Hepatic stellate cell (primary cell): Measurements from ENCODE around the gene SEMA5A.
"Not testable (repeated sequence)": the region's sequence is repeated elsewhere in the genome, so short reads cannot be mapped to it uniquely, and the experiment has no call there.

ENCODE experiments used
- DNase-seq: peaks from one replicate; pipeline ENCODE4 v3.0.0; 2011; ENCODE audit warnings: low spot score

SEMA5A gene

GRCh38 chr5:9438596-9439354 is 107.1 kb downstream of the SEMA5A start:
- DNase-seq, result no peak

DNA sequence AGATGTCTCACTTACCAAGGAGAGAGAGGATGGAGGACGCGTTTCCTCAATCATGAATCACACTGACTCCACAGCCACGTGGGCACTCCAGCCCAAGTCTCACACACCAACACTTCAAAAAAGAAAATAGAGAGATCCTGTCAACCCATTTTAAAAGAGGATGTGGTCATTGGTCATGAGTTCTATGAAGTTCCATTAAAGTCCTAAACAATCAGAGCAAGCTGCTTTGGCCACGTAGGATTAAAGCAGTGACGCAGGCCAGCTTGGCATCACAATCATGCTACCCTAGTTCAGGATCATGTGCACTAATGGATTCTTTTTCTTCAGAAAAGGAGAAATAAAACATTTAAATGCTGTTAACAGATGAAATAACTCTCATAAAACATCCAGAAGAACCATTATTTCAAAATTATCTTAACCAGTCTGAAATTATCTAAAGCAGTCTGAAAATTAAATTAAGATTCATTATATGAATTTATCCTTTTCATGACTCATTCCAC is 108.1 kb downstream of the SEMA5A start:
- peak; percentile 45 for DNase-seq

DNA sequence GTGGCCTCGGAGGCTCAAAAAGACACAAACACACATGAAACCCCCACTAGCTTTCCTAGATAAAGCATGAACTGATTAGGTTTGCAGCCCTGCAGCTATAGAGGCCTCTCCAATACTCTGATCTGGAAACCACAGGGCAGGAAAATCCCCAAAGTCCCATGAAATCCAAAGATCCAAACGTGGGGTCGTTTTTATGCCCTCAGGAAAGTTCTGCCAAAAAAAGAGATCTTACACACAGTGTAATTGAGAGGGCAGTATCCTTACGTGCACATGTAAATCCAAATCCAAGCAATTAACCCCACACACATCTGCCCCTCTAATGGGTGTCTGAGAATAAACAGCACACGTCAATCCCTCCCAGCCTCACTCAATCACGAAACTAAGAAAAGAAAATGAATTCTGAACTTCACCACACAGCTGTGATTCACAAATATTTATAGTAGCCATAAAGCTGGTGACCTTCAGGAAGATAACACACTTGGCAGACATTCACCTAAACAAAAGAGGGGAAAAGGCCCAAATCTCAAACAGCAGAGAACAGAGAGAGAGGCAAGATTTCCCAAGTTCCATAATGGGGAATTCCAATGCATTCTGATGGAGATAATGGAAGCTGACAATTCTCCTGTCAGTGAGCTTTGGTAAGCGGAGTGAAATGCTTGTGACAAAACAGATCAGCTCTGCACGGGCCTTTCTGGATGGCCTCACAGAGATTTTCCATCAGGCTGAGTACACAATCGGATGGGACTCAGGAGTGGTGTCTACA is 114.2 kb downstream of the SEMA5A start:
- no peak for DNase-seq

DNA sequence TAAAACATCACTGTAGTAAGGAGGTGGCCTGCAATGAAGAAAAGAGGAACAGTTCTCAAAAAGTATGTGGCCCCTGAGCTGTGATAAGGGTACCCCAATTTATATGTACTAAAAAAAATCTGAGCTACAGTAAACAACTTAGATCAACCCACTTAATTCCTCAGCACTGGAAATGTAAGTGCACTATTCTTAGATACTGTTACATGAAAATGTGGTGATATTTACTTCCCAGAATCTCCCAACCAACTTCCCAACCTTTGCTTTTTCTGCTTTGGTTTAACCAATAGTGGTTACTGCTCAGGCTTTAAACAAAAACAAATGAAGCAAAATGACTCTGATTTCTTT is 114.8 kb downstream of the SEMA5A start:
- no peak for DNase-seq

- DNase-seq, result no peak
Observed at GRCh38 chr5:9430306-9430705, 115.6 kb downstream of the SEMA5A start.

GRCh38 chr5:9429691-9430215 is 116.1 kb downstream of the SEMA5A start:
- DNase-seq, result no peak

DNA sequence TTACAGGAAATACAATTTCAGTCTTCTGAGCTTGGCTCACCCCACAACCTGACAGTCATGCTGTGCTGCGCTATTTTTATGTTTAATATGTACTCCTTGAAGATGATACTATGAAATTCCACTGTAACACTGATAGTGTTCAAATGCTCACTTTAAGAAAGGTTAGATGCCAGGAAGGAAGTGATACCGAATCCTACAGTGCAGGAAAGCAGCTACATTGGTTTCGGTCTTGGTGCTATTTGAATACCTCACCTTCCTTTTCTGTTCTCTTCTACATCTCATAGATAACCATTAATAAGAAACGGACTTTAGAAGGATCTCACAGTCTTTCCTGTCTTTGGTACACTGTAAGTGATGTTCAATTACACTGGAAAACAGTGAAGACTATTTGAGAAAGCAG is 117.6 kb downstream of the SEMA5A start:
- no peak for DNase-seq

GRCh38 chr5:9425710-9426109 is 120.2 kb downstream of the SEMA5A start:
- no peak for DNase-seq

DNA sequence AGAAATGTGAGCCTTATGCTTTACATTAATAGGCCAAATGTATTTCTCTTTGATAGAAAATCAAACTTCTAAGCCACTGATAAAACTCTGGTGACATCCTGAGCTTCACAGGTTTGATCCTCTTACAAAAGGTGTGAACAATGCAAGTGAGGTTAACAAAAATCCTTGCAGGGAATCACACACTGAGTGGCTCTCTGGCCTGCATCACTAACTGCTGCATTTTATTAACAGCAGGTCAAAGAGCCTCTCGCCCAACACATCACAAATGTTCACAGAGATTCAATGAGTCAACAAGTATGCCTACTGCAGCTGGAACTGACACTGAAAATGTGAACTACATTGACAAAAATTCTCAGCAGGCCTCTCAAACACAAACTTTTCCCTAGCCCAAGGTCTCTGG is 122.3 kb downstream of the SEMA5A start:
- DNase-seq, result no peak

- DNase-seq, result no peak
Observed at GRCh38 chr5:9421884-9422283, 124.0 kb downstream of the SEMA5A start.

- DNase-seq, result no peak
Observed at GRCh38 chr5:9419794-9420193, 126.1 kb downstream of the SEMA5A start.

DNA sequence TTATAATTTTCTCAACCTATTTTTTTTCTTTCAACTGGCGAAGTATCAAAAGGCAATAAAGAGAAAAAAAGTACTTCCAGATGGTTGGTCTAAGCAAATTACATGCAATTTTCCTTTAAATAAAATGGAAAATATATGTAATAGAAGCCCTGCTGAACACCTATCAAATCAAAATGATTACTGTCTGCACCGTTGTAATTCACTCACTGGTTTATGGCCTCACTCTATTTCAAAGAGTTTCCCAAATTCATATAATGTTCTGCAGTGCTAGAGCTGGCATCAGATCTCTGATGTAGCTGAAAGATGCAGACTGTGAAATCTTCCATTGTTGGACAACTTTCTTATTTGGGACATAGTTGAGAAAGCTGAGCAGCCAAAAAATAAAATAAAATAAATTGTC is 130.3 kb downstream of the SEMA5A start:
- no peak for DNase-seq

GRCh38 chr5:9415091-9415490 is 130.8 kb downstream of the SEMA5A start:
- no peak for DNase-seq

DNA sequence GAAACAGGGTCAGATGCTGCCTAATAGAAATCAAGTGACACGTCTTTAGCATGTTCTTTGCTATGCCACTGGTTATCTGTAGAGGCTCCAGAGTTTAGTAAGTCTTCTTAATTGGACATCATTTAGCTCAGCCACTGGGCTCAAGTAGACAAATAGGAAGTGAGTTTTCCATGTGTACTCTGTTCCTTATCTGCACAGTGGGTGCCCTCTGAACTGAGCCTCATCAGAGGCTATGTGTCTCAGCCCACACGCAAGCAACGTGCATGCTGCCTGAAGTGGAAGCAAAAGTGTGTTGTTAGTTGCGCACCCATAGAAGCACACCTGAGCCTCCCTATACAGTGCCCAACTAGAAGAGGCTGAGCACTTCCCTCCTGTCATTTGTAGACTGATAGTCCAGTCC is 134.7 kb downstream of the SEMA5A start:
- DNase-seq, result no peak

DNA sequence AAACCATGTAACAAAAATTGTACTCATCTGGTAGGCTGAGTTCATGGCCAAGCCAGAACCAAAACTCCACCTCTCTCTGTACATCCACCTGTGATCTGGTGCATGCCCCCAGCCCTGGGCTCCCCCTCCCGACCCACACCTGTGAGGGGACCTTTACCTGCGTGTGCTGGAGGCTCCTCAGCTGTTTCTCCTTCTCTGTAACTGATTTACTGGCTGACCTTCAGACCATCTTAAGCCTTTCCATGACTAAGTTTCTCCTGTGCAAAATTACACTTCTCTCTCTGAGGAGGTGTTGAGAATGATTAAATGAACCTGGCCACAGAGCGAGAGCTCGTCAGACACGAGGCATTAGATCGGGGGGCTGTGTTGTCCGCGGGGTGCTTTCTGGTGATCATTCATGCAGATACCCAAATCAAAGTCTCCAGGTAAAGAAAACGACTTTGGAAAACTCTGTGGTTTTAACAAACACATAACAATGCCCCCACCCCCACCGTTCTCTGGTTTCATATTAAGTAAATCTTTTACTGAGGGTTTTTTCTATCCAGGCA is 136.4 kb downstream of the SEMA5A start:
- DNase-seq, result no peak

- no peak for DNase-seq
Observed at GRCh38 chr5:9408964-9409363, 136.9 kb downstream of the SEMA5A start.

GRCh38 chr5:9405196-9405754 is 140.6 kb downstream of the SEMA5A start:
- no peak for DNase-seq

DNA sequence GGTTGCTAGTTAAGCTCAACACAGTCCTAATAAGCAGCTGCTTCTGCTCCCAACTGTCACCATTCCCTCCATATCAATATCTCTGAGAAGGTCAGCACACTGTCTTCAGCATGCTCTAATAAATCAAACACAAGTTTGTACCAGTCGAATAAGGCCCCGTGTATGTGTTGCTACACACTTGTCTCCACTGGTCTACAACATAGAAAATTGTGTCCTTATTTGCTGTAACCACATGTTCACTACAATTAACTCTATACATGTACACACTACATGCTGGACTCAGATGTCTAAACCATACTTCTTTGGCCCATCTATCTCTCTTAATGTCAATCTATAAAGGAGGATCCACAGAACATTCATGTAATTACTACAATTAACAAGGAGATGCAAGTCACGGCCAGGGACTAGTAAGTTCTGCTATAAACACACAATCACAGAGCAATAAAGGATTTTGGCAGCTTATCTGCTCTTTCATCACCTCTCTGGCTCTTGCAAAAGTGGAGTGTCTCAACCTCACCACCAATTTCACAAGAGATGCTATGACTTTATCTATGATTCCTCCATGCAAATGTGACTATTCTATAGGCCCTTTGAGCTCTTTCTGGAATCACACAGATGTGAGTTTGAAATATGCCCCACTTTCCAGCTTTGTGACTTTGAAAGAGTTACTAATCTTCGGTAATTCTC is 143.9 kb downstream of the SEMA5A start:
- no peak for DNase-seq

- DNase-seq, result not testable (repeated sequence)
Observed at GRCh38 chr5:9399783-9400182, 146.1 kb downstream of the SEMA5A start.

DNA sequence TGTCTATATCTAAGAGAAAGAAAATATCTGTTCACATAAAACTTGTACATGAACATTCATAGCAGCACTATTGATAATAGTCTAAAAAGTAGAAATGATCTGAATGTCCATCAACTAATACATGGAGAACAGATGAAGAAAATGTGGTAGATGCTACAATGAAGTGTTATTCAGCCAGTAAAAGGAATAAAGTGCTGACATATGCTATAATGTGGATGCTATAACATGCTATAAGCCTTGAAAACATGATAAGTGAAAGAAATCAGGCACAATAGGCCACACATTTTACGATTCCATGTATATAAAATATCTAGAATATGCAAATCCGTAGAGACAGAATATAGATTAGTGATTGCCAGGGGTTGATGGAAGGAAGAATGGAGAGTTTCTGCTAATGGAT is 146.8 kb downstream of the SEMA5A start:
- DNase-seq, result no peak

- DNase-seq, result no peak
Observed at GRCh38 chr5:9398227-9398626, 147.6 kb downstream of the SEMA5A start.

DNA sequence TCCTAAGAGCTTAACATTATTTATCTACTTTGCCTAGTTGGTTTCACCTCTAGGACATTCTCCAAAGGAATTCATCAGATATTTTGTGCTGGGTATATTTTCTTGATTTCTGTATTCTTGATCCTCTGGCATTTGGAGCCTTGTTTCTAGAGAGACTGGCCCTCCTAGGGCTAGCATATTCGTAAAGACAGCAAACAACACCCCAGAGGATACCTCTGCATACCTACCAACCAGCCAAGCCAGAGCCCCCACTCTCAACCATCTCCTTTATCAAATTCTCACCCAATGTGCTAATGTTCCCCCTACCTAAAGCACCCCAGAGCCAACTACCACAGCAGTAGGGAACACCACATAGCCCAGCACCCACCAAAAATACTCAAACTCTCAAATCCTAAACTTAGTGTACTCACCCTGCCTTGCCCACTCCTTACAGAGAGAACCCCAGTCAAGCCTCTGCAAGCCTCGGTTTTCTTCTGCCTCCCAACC is 149.5 kb downstream of the SEMA5A start:
- no peak for DNase-seq
